Heart right ventricle (tissue), 16 donors: ENCODE results near the gene ZC3H15. TPM values are rescaled to one million over a fixed set of nuclear protein-coding genes. Genes with fewer than 3 reads are reported as not detected.

Source experiments
- ATAC-seq, 8 donors: fragments of 200-7000 bp; cut with Tn5 transposase; one replicate each; pipeline ENCODE4 v1.9.1; 2020; ENCODE audit warnings: mild to moderate bottlenecking in 8 of 8, moderate library complexity in 8 of 8, moderate number of reproducible peaks in 1 of 8
- DNase-seq, 2 donors: peaks; one replicate each; pipeline ENCODE4 v3.0.0-alpha.2; 2020
- H3K27ac ChIP-seq, 10 donors: fragments of 200-600 bp; sonication (generic) in 2 of 10; one replicate each; pipeline versions ENCODE4 v1.5.0 to v1.8.0; 2020 to 2022; ENCODE audit warnings: mild to moderate bottlenecking in 3 of 10
- H3K27me3 ChIP-seq, 7 donors: fragments of 200-600 bp; one replicate each; pipeline ENCODE4 v1.8.0; 2021 to 2022; ENCODE audit warnings: mild to moderate bottlenecking in 2 of 7
- H3K36me3 ChIP-seq, 9 donors: fragments of 200-600 bp; sonication (generic) in 1 of 9; one replicate each; pipeline versions ENCODE4 v1.5.0 to v1.8.0; 2020 to 2022; ENCODE audit warnings: mild to moderate bottlenecking in 2 of 9
- H3K4me1 ChIP-seq, 9 donors: fragments of 200-600 bp; sonication (generic) in 1 of 9; one replicate each; pipeline versions ENCODE4 v1.5.0 to v1.8.0; 2020 to 2022; ENCODE audit warnings: mild to moderate bottlenecking in 4 of 9
- H3K4me3 ChIP-seq, 10 donors: fragments of 200-600 bp; sonication (generic) in 2 of 10; one replicate each; pipeline versions ENCODE4 v1.5.0 to v1.8.0; 2020 to 2022; ENCODE audit warnings: mild to moderate bottlenecking in 7 of 10, moderate library complexity in 2 of 10
- H3K9me3 ChIP-seq, 11 donors: fragments of 200-600 bp in 10 of 11; sonication (generic) in 2 of 11; one replicate each; pipeline versions ENCODE4 v1.5.0 to v1.8.0; 2013 to 2022; ENCODE audit warnings: mild to moderate bottlenecking in 2 of 11, control low read depth in 1 of 11, moderate library complexity in 1 of 11
- WGBS, 2 donors: extraction: QIAGEN DNeasy Blood & Tissue Kit; methylation state at CpG; one replicate each; pipeline ENCODE4 v1.1.7; 2013; ENCODE audit warnings: inconsistent platforms in 1 of 2; 5-methylcytosine and 5-hydroxymethylcytosine counted together
- intact Hi-C, 10 donors: fragments of 100-400 bp; cut with DNase I; formaldehyde crosslinking; loops; one replicate each; pipeline versions ENCODE4 v1.11.1 to v1.14.2; 2022
- polyA plus RNA-seq, 2 donors: library from polyadenylated mRNA; stranded (reverse); fragments of 200-250 nt; gene quantifications; one replicate each; pipeline ENCODE4 v1.2.3, GENCODE V29; 2013
- total RNA-seq, 10 donors: library from RNA; stranded (reverse); fragmentation: NEBNext Ultra II Directional in 3 of 10; extraction: Animal tissue kit (Norgen Biotek cat#: 25700) in 3 of 10; gene quantifications; one replicate each; pipeline versions ENCODE4 v1.2.1 to v1.2.4, GENCODE V29; 2021 to 2023
- TF ChIP-seq, protein P1 (sequence below), 9 donors: fragments of 200-600 bp; sonication (generic) in 2 of 9; IDR thresholded peaks; one replicate each; pipeline versions ENCODE4 v1.5.0 to v1.8.0; 2021 to 2022; ENCODE audit warnings: antibody characterized with exemption in 9 of 9, mild to moderate bottlenecking in 5 of 9, moderate library complexity in 1 of 9
- donor health status: Arrhythmogenic right ventricular cardiomyopathy.
- donor health status: ischemic (EF 13 %, LVEDD 7.1; RV severe dilation, severe dysfunction).
- donor health status: healthy with polysubstance abuse.
- donor health status: DM: no; HTN: yes; CAD: no.
- donor health status: DM: no; HTN: no; CAD: no.
- donor health status: ischemic (EF 25% LVEDD 6.9; RV normal size, moderate dysfunction).
- donor health status: ischemic (EF 25% LVEDD 5.7; RV mildly dilated, moderate dysfunction).
- donor health status: healthy.
- donor health status: DM: yes; HTN: yes; CAD: no.
- donor health status: Ischemic cardiomyopathy.
- donor health status: ischemic (EF 35%, LVEDD 5.7; RV mildly dilated, moderate dysfunction).
- donor health status: nonischemic (EF 11% LVEDD 7.7; RV severe dilation, severe dysfunction).
- donor health status: DM: yes; HTN: yes; CAD: no.
- donor health status: PGD.
- donor health status: ischemic (EF 29% LVEDD 5.4; RV normal size, mild dysfunction).
- donor health status: nonischemic (EF 23%, LVEDD 6.1; RV moderate dilation, normal function).

Gene ZC3H15
- total and polyA plus RNA-seq, 12 donors = 25.1 to 38.8 (median 31.1) TPM

- DNase-seq = no peak
- Histone ChIP-seq H3K36me3 (peaks cover 0 to 8% (median 3%) of the 10 kb centered on the region in 9 donors), H3K27ac (no peak overlapping the region), H3K27me3 (no peaks in the 10 kb centered on the region), H3K4me3 (no peak overlapping the region), H3K9me3 (peaks cover 0 to 4% (median 0%) of the 10 kb centered on the region in 11 donors), H3K4me1 (peaks cover 0 to 8% (median 0%) of the 10 kb centered on the region in 9 donors)
- WGBS, 2 donors = 65 to 79% methylated on average over 2 of the region's 2 CpGs
- TF ChIP-seq, protein P1, sequence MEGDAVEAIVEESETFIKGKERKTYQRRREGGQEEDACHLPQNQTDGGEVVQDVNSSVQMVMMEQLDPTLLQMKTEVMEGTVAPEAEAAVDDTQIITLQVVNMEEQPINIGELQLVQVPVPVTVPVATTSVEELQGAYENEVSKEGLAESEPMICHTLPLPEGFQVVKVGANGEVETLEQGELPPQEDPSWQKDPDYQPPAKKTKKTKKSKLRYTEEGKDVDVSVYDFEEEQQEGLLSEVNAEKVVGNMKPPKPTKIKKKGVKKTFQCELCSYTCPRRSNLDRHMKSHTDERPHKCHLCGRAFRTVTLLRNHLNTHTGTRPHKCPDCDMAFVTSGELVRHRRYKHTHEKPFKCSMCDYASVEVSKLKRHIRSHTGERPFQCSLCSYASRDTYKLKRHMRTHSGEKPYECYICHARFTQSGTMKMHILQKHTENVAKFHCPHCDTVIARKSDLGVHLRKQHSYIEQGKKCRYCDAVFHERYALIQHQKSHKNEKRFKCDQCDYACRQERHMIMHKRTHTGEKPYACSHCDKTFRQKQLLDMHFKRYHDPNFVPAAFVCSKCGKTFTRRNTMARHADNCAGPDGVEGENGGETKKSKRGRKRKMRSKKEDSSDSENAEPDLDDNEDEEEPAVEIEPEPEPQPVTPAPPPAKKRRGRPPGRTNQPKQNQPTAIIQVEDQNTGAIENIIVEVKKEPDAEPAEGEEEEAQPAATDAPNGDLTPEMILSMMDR (IDR thresholded peaks at IDR 0.05) = no peak
- intact Hi-C loops = no loop called here
- ATAC-seq = no peak
Measured at GRCh38 chr2:186526281-186526680, 40.2 kb downstream of the ZC3H15 start.

DNA sequence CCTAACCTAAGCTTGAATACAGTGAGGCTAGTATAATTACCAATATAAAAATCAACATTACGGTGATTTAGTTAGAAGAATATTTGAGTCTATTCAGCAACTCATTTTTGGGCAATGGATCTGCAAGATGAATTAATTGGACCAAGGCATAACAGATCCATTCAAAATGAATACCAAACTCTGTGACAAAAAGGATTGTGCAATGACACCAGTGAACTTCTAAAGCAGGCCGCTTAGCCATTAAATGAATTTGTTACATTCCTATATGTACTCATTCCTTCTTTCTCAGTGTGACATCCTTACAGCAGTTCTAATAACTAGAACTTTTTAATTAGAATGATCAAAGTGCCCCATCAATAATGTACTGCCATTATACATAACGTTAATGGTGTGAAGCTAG, 44.3 kb downstream of the ZC3H15 start:
- intact Hi-C loops = no loop called here

DNA sequence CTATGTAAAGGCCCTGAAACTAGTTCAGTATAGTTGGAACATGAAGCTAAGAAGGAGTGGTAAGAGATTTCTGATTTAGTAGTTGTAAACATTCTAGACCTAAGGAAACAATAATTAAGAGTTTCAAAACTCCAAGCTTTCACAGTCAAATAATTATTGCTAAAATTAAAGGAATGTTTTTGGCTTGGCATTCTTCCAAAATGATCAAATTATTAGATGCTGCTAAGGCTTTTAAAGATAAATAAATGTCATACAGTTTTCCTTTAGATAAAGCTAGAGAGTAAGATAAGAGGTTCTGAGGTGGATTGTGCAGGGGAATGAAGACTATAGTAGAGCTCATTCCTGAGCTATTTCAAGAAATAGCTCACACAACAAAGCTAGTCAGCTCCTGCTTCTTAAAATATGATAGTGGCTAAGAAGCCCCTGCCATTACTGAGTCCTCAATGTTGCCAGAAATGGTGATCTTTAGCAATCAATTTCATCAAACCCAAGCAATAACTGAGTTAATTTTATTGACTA, 45.3 kb downstream of the ZC3H15 start:
- H3K27ac ChIP-seq = no peak overlapping the region
- no peak overlapping the region for H3K4me3 ChIP-seq
- TF ChIP-seq, protein P1 (IDR thresholded peaks at IDR 0.05) = no peak
- no peak for ATAC-seq
- no peaks in the 10 kb centered on the region for H3K4me1 ChIP-seq
- no peaks in the 10 kb centered on the region for H3K36me3 ChIP-seq
- peaks cover 0 to 4% (median 0%) of the 10 kb centered on the region in 11 donors for H3K9me3 ChIP-seq
- DNase-seq = no peak
- intact Hi-C loops = no loop called here
- H3K27me3 ChIP-seq = no peaks in the 10 kb centered on the region

More for the DNA sequence above, 44.3 kb downstream of the ZC3H15 start:
- TF ChIP-seq, protein P1 (IDR thresholded peaks at IDR 0.05) = no peak
- Histone ChIP-seq H3K36me3 (no peaks in the 10 kb centered on the region), H3K27ac (no peak overlapping the region), H3K9me3 (peaks cover 0 to 4% (median 0%) of the 10 kb centered on the region in 11 donors), H3K4me3 (no peak overlapping the region), H3K27me3 (no peaks in the 10 kb centered on the region), H3K4me1 (no peaks in the 10 kb centered on the region)
- no peak for DNase-seq
- ATAC-seq = no peak
- WGBS, 2 donors = 94 to 95% methylated on average over 3 of the region's 3 CpGs

DNA sequence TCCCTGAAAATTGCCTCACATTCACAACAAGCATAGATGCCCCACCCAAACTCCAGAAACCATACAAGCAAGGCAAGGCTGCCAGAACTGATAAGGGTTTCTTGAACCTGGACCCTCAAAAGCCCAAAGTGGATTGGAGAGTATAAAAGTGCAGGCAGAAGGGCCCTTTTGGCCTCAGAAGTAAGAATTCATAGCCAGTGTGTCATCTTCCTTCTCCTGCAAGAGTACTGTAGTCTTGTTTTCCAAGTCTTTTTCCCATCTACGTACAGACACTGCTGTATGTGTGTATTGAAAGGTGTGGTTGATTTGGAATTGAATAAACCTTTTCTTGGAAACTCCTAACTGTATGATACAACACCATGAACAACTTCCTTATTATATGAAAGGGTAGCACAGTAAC, 46.8 kb downstream of the ZC3H15 start:
- WGBS, 2 donors = 80 to 94% methylated on average over 1 of the region's 1 CpG
- Histone ChIP-seq H3K36me3 (no peaks in the 10 kb centered on the region), H3K4me1 (no peaks in the 10 kb centered on the region), H3K27me3 (no peaks in the 10 kb centered on the region), H3K4me3 (no peak overlapping the region), H3K27ac (no peak overlapping the region), H3K9me3 (no peaks in the 10 kb centered on the region)
- TF ChIP-seq, protein P1 (IDR thresholded peaks at IDR 0.05) = no peak
- intact Hi-C loops = no loop called here
- DNase-seq (no peak), ATAC-seq (no peak)
